ENCODE data around the gene NTN4.

DNA sequence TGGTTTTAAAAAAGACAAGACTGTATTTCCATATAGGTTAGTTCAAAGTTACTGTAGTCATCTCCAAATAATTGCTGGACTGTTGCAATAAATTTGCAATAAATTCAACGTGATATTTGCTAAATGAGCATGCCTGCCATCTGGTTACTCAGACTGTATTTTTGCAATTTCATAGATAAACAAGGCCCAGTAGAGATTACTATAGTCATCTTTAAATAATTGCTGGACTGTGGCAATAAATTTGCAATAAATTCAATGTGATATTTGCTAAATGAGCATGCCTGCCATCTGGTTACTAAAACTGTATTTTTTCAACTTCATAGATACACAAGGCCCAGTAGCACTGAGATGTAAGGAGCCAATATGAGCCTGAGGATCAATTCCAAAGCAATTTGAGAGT is 5.6 kb downstream of the NTN4 start:
- TF ChIP-seq, protein P1, sequence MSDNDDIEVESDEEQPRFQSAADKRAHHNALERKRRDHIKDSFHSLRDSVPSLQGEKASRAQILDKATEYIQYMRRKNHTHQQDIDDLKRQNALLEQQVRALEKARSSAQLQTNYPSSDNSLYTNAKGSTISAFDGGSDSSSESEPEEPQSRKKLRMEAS (IDR thresholded peaks at IDR 0.05), result no peak
- TF ChIP-seq, protein P2, sequence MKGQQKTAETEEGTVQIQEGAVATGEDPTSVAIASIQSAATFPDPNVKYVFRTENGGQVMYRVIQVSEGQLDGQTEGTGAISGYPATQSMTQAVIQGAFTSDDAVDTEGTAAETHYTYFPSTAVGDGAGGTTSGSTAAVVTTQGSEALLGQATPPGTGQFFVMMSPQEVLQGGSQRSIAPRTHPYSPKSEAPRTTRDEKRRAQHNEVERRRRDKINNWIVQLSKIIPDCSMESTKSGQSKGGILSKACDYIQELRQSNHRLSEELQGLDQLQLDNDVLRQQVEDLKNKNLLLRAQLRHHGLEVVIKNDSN (IDR thresholded peaks at IDR 0.05), result no peak
- TF ChIP-seq TAF1 (IDR thresholded peaks at IDR 0.05; ENCODE audit: low read depth), result no peak
